Retinal pigment epithelial cell (primary cell): ENCODE data around the gene TMBIM4.

Experiments used
- DNase-seq: peaks from one replicate; pipeline ENCODE4 v3.0.0-alpha.2; 2010; ENCODE audit warnings: low read depth
- H3K4me3 ChIP-seq: 2 replicates; pipeline ENCODE4 v1.5.1; 2011; ENCODE audit warnings: mild to moderate bottlenecking, low read length, control low read depth, moderate library complexity
- TF ChIP-seq, protein P1 (sequence below): conservative IDR thresholded peaks from 2 replicates; pipeline ENCODE4 v1.5.1; 2011; ENCODE audit warnings: low read depth, low read length, control low read depth, inconsistent platforms

TMBIM4 gene

GRCh38 chr12:66199831-66200509, 30.2 kb upstream of the TMBIM4 start:
- no peak for DNase-seq
- H3K4me3 ChIP-seq, result no peak overlapping the region

DNA sequence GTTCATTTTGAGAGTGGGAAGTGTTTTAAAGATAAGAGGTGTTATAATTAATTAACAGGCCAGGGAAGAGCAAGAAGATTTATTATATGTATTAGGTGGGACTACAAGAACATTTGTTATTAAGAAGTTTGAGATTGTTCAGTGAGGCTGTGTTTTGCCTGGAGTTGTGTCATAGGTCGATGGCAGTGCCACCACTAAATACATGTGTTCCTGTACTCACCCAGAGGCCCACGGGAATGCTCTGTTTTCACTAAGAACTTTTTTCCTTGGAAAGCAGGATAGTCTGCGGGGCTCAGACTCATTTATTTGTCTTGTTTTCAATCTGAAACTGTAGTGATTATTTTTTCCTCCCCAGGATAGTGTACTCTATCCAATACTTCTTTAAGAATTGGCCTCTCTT, 29.3 kb upstream of the TMBIM4 start:
- DNase-seq, result no peak
- TF ChIP-seq, protein P1, sequence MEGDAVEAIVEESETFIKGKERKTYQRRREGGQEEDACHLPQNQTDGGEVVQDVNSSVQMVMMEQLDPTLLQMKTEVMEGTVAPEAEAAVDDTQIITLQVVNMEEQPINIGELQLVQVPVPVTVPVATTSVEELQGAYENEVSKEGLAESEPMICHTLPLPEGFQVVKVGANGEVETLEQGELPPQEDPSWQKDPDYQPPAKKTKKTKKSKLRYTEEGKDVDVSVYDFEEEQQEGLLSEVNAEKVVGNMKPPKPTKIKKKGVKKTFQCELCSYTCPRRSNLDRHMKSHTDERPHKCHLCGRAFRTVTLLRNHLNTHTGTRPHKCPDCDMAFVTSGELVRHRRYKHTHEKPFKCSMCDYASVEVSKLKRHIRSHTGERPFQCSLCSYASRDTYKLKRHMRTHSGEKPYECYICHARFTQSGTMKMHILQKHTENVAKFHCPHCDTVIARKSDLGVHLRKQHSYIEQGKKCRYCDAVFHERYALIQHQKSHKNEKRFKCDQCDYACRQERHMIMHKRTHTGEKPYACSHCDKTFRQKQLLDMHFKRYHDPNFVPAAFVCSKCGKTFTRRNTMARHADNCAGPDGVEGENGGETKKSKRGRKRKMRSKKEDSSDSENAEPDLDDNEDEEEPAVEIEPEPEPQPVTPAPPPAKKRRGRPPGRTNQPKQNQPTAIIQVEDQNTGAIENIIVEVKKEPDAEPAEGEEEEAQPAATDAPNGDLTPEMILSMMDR, result no peak
- no peak overlapping the region for H3K4me3 ChIP-seq

More at GRCh38 chr12:66199831-66200509, 30.2 kb upstream of the TMBIM4 start:
- TF ChIP-seq, protein P1, result no peak

GRCh38 chr12:66197495-66197921, 27.7 kb upstream of the TMBIM4 start:
- H3K4me3 ChIP-seq, result no peak overlapping the region
- TF ChIP-seq, protein P1, result no peak
- DNase-seq, result no peak

GRCh38 chr12:66196806-66197205, 27.0 kb upstream of the TMBIM4 start:
- no peak for DNase-seq
- H3K4me3 ChIP-seq, result no peak overlapping the region
- TF ChIP-seq, protein P1, result no peak

DNA sequence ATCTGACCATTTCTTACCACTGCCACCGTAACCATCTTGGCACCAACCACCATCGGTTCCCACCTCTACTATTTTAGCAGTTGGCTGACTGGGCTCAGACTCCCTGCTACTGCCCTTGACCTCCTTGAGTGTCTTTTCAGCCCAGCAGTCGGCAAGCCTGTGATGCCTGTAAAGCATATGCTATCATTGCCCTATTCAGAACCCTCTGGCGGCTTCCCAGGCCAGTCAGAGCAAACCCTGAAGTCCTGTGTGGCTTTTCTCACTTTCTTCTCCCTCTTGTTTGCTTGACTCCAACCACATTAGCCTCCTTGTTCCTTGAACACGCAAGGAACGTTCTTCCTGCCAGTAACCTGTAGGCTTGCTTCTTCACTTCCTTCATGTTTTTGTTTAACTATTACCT, 25.4 kb upstream of the TMBIM4 start:
- no peak overlapping the region for H3K4me3 ChIP-seq
- TF ChIP-seq, protein P1, result no peak
- no peak for DNase-seq

DNA sequence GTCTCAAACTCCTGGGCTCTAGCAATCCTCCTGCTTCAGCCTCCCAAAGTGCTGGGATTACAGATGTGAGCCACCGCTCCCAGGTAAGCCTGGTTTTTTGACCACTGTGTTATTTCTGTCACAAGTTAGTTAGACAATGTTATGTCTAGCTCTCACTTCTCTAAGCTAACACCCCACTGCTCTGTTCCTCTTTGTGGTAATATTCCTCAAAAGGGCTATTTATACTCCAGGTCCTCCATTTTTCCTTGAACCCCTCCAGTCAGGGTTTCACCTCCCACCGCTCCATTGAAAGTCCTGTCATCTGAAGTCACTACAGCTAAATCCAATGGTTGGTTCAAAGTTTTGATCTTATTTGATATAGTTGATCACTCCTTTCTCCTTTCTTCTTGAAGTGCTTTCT, 24.3 kb upstream of the TMBIM4 start:
- no peak overlapping the region for H3K4me3 ChIP-seq
- TF ChIP-seq, protein P1, result no peak
- no peak for DNase-seq

GRCh38 chr12:66191547-66192126, 21.8 kb upstream of the TMBIM4 start:
- no peak overlapping the region for H3K4me3 ChIP-seq
- no peak for DNase-seq
- TF ChIP-seq, protein P1, result no peak
